Hepatocyte (in vitro differentiated cells): ENCODE data around the gene FAXDC2. TPM values are rescaled to one million over a fixed set of nuclear protein-coding genes. Genes with fewer than 3 reads are reported as not detected.

Experiments
- DNase-seq: peaks from one replicate; pipeline ENCODE4 v3.0.0-alpha.2; 2016; ENCODE audit warnings: low spot score
- H2AFZ ChIP-seq: fragments of 200-600 bp; sonication (generic); 2 replicates; pipeline ENCODE4 v1.6.0; 2016; ENCODE audit warnings: antibody characterized with exemption, mild to moderate bottlenecking
- H3K27ac ChIP-seq: fragments of 200-600 bp; sonication (generic); 2 replicates; pipeline ENCODE4 v1.5.1; 2016; ENCODE audit warnings: mild to moderate bottlenecking
- H3K27me3 ChIP-seq: fragments of 200-600 bp; sonication (generic); 2 replicates; pipeline ENCODE4 v1.6.1; 2016
- H3K36me3 ChIP-seq: fragments of 200-600 bp; sonication (generic); replicated peaks from 2 replicates; pipeline ENCODE4 v1.5.1; 2016; ENCODE audit warnings: low read depth; ENCODE audit not compliant: insufficient read depth
- H3K4me1 ChIP-seq: fragments of 200-600 bp; sonication (generic); 2 replicates; pipeline ENCODE4 v1.5.1; 2016; ENCODE audit warnings: mild to moderate bottlenecking, moderate library complexity; ENCODE audit not compliant: insufficient read depth
- H3K4me2 ChIP-seq: fragments of 200-600 bp; sonication (generic); 2 replicates; pipeline ENCODE4 v1.6.0; 2016
- H3K4me3 ChIP-seq: fragments of 200-600 bp; sonication (generic); 2 replicates; pipeline ENCODE4 v1.5.1; 2016; ENCODE audit warnings: mild to moderate bottlenecking
- H3K79me2 ChIP-seq: fragments of 200-600 bp; sonication (generic); 2 replicates; pipeline ENCODE4 v1.6.0; 2017; ENCODE audit warnings: mild to moderate bottlenecking
- H3K9me2 ChIP-seq: fragments of 200-600 bp; sonication (generic); replicated peaks from 2 replicates; pipeline ENCODE4 v1.6.0; 2017; ENCODE audit warnings: mild to moderate bottlenecking; ENCODE audit not compliant: insufficient read depth
- H3K9me3 ChIP-seq: fragments of 200-600 bp; sonication (generic); 2 replicates; pipeline ENCODE4 v1.5.1; 2016; ENCODE audit warnings: low read depth, mild to moderate bottlenecking
- H4K20me1 ChIP-seq: fragments of 200-600 bp; sonication (generic); 2 replicates; pipeline ENCODE4 v1.6.0; 2016; ENCODE audit warnings: mild to moderate bottlenecking; ENCODE audit not compliant: insufficient read depth, poor library complexity, severe bottlenecking
- EZH2 ChIP-seq: fragments of 200-600 bp; sonication (generic); IDR thresholded peaks from 2 replicates; pipeline ENCODE4 v1.6.1; 2016; ENCODE audit warnings: antibody characterized with exemption, mild to moderate bottlenecking, borderline replicate concordance
- EZH2phosphoT487 ChIP-seq: fragments of 200-600 bp; sonication (generic); IDR thresholded peaks from one replicate; pipeline ENCODE4 v1.6.1; 2018; ENCODE audit warnings: antibody characterized with exemption, mild to moderate bottlenecking, low read depth, moderate library complexity; ENCODE audit not compliant: unreplicated experiment, severe bottlenecking
- WGBS: methylation state at CpG from one replicate; pipeline ENCODE4 v1.1.6; 2016; ENCODE audit warnings: low lambda C conversion rate; ENCODE audit errors: missing lambda C conversion rate; 5-methylcytosine and 5-hydroxymethylcytosine counted together
- polyA plus RNA-seq: library from polyadenylated mRNA; unstranded; fragments of >200 nt; fragmentation: Nextera tagmentation; extraction: Ambion mirVana; gene quantifications from 2 replicates; pipeline ENCODE4 v1.2.1, GENCODE V29; 2016
- total RNA-seq: library from RNA; depleted of rRNA; stranded (reverse); fragments of >200 nt; gene quantifications from 2 replicates; pipeline ENCODE4 v1.2.3, GENCODE V29; 2014
- TF ChIP-seq, protein P1 (sequence below): fragments of 200-600 bp; sonication (generic); IDR thresholded peaks from 2 replicates; pipeline ENCODE4 v1.5.1; 2016; ENCODE audit warnings: antibody characterized with exemption, mild to moderate bottlenecking; ENCODE audit not compliant: poor library complexity

FAXDC2 gene
- total and polyA plus RNA-seq, 2 experiments from 2014 or later = 23.1 to 28.5 TPM

DNA sequence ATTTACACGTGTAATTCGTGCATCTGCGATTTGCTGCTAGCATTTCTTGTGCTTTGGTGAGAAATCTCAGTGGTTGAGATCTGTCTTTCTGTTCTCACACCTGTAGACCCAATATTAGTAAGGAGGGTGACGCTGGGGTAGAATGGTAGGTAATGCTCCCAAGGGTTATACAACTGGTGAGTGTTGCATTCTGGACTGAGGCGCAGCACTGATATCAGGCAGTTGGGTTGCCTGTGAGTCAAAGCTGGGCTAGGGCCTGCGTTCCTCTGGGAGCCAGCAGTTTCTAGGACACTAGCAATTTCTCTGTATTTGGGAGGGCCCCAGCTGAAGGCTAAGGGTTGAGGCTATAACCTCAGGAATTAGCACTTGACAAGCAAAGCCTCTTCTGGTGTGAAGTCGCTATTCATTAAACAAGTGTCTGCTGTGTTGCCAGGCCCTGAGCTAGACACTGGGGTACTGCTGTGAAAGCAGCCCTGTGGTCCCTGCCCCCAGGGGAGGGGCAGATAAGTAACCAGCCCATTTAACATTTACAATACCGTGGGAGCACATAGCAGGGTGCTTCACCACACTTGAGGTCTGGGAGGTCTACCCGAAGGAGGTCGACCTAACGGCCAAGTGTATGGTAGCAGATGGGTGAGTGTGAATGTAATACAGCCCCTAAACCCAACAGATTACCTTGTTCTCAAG, 66.5 kb downstream of the FAXDC2 start:
- Histone ChIP-seq H3K4me2 (peak overlapping the region; percentile 18), H3K4me3 (no peak overlapping the region), H3K9me2 (no peaks in the 10 kb centered on the region), H2AFZ (no peak overlapping the region), H3K27me3 (no peaks in the 10 kb centered on the region), H4K20me1 (peaks cover 96% of the 10 kb centered on the region), H3K4me1 (peaks cover 55% of the 10 kb centered on the region), H3K9me3 (no peaks in the 10 kb centered on the region), H3K36me3 (no peaks in the 10 kb centered on the region), H3K27ac (peak overlapping the region; percentile 56), H3K79me2 (peaks cover 100% of the 10 kb centered on the region)
- TF ChIP-seq EZH2 (no peak), EZH2phosphoT487 (no peak)
- TF ChIP-seq, protein P1, sequence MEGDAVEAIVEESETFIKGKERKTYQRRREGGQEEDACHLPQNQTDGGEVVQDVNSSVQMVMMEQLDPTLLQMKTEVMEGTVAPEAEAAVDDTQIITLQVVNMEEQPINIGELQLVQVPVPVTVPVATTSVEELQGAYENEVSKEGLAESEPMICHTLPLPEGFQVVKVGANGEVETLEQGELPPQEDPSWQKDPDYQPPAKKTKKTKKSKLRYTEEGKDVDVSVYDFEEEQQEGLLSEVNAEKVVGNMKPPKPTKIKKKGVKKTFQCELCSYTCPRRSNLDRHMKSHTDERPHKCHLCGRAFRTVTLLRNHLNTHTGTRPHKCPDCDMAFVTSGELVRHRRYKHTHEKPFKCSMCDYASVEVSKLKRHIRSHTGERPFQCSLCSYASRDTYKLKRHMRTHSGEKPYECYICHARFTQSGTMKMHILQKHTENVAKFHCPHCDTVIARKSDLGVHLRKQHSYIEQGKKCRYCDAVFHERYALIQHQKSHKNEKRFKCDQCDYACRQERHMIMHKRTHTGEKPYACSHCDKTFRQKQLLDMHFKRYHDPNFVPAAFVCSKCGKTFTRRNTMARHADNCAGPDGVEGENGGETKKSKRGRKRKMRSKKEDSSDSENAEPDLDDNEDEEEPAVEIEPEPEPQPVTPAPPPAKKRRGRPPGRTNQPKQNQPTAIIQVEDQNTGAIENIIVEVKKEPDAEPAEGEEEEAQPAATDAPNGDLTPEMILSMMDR = no peak
- DNase-seq = no peak
- 79% methylated on average over 11 of the region's 11 CpGs for WGBS

DNA sequence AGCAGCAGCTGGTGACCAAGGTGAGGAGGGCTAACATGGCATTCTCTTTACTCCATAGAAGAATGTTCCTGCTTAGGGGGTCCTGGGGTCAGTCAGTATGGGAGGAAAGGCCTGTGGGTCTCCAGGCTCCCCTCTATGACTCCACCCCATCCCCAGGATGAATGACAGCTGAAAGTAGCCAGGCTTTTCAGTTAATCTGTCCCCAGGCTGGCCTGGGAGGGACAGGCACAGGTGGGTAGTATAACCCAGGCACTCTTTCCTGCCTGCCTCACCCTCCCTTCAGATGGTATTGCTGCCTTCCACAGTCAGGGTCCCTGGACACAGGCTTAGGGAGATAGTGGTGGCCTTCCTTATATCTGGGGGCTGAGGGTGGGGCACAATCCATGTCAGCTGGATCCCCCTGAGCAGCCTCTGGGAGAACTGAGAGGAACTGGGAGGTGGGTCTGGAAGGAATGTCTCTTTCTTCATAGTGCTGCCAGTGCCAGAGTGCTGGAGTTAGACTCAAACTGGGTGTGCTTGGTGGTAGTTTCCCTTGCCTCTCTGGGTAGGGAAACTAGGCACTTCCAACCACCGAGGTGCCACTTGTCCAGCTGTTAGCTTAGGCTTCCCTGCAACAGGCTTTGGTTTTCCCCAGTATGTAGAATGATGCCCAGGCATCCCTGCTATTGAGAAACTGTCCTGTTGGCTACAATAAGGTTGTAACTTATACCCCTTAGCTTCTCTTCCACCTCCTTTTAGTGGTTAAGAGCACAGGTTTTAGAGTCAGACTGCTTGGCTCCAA, 67.4 kb downstream of the FAXDC2 start:
- H3K9me3 ChIP-seq = no peaks in the 10 kb centered on the region
- no peak for TF ChIP-seq EZH2phosphoT487
- TF ChIP-seq EZH2 = no peak
- TF ChIP-seq, protein P1 = no peak
- peaks cover 96% of the 10 kb centered on the region for H4K20me1 ChIP-seq
- no peaks in the 10 kb centered on the region for H3K36me3 ChIP-seq
- peak overlapping the region; percentile 18 for H3K4me2 ChIP-seq
- H3K4me3 ChIP-seq = no peak overlapping the region
- peak overlapping the region; percentile 56 for H3K27ac ChIP-seq
- WGBS = 87% methylated on average over 1 of the region's 1 CpG
- H3K79me2 ChIP-seq = peaks cover 100% of the 10 kb centered on the region
- H3K27me3 ChIP-seq = no peaks in the 10 kb centered on the region
- no peaks in the 10 kb centered on the region for H3K9me2 ChIP-seq
- no peak for DNase-seq
- H2AFZ ChIP-seq = no peak overlapping the region
- peaks cover 59% of the 10 kb centered on the region for H3K4me1 ChIP-seq

- Histone ChIP-seq H3K4me3 (no peak overlapping the region), H3K9me2 (no peaks in the 10 kb centered on the region), H4K20me1 (peaks cover 96% of the 10 kb centered on the region), H3K4me2 (no peak overlapping the region), H3K36me3 (no peaks in the 10 kb centered on the region), H3K4me1 (peaks cover 59% of the 10 kb centered on the region), H2AFZ (no peak overlapping the region), H3K27me3 (no peaks in the 10 kb centered on the region), H3K27ac (peak overlapping the region; percentile 56), H3K79me2 (peaks cover 100% of the 10 kb centered on the region), H3K9me3 (no peaks in the 10 kb centered on the region)
- no peak for DNase-seq
- TF ChIP-seq EZH2phosphoT487 = no peak
- TF ChIP-seq, protein P1 = no peak
- no peak for TF ChIP-seq EZH2
- WGBS = 47% methylated on average over 4 of the region's 4 CpGs
Observed at GRCh38 chr5:154782326-154782725, 68.1 kb downstream of the FAXDC2 start.
